Measurements from ENCODE around the gene HMGCL.
A peak's percentile ranks its signal among the peaks of the same experiment; 100 is the strongest.

HMGCL gene

GRCh38 chr1:23825076-23825761 is at the start of gene HMGCL:
TSS of gene HMGCL (minus strand) at chr1:23825429. CDS start at chr1:23825415, 14 bp downstream.
- TF ChIP-seq CTCF (IDR thresholded peaks at IDR 0.05) (no peak), ZFX (IDR thresholded peaks at IDR 0.05; ENCODE audit: borderline replicate concordance) (no peak)
- peak within 1 kb of the TSS; percentile 71 for H3K27ac ChIP-seq

GRCh38 chr1:23872421-23872820 is 47.2 kb upstream of the HMGCL start:
- no peak overlapping the region for H3K27ac ChIP-seq
- TF ChIP-seq CTCF (IDR thresholded peaks at IDR 0.05), result no peak
- TF ChIP-seq ZFX (IDR thresholded peaks at IDR 0.05; ENCODE audit: borderline replicate concordance), result no peak

GRCh38 chr1:23869051-23869450 is 43.8 kb upstream of the HMGCL start:
- H3K27ac ChIP-seq, result peak overlapping the region; percentile 70
- TF ChIP-seq CTCF (IDR thresholded peaks at IDR 0.05) (no peak), ZFX (IDR thresholded peaks at IDR 0.05; ENCODE audit: borderline replicate concordance) (no peak)

GRCh38 chr1:23868557-23869016 is 43.4 kb upstream of the HMGCL start:
- peak overlapping the region; percentile 70 for H3K27ac ChIP-seq
- TF ChIP-seq ZFX (IDR thresholded peaks at IDR 0.05; ENCODE audit: borderline replicate concordance) (no peak), CTCF (IDR thresholded peaks at IDR 0.05) (peak; percentile 72)

- TF ChIP-seq CTCF (IDR thresholded peaks at IDR 0.05), result peak; percentile 96
- no peak for TF ChIP-seq ZFX (IDR thresholded peaks at IDR 0.05; ENCODE audit: borderline replicate concordance)
- peak within 1 kb of the TSS; percentile 70 for H3K27ac ChIP-seq
Measured at GRCh38 chr1:23867895-23868556, 42.8 kb upstream of the HMGCL start, which contains the start of gene FUCA1. TSS of gene FUCA1 (minus strand) at chr1:23868290. CDS start at chr1:23868286, 4 bp downstream.

- TF ChIP-seq CTCF (IDR thresholded peaks at IDR 0.05) (no peak), ZFX (IDR thresholded peaks at IDR 0.05; ENCODE audit: borderline replicate concordance) (no peak)
- peak overlapping the region; percentile 70; the same call in 1 of the 2 replicates for H3K27ac ChIP-seq
Measured at GRCh38 chr1:23867542-23867894, 42.3 kb upstream of the HMGCL start.

GRCh38 chr1:23865543-23865930 is 40.3 kb upstream of the HMGCL start:
- H3K27ac ChIP-seq, result no peak overlapping the region
- TF ChIP-seq ZFX (IDR thresholded peaks at IDR 0.05; ENCODE audit: borderline replicate concordance) (no peak), CTCF (IDR thresholded peaks at IDR 0.05) (no peak)
